ENCODE results near the gene PCYT2.

Gene PCYT2

GRCh38 chr17:81916234-81917001 is 5.2 kb upstream of the PCYT2 start:
- DNase-seq (ENCODE audit: low read depth, low spot score) = peak; percentile 75
- H3K27ac ChIP-seq = peak overlapping the region; percentile 77

- DNase-seq (ENCODE audit: low read depth, low spot score) = no peak
- no peak overlapping the region for H3K27ac ChIP-seq
Measured at GRCh38 chr17:81915331-81915730, 4.1 kb upstream of the PCYT2 start.

- no peak overlapping the region for H3K27ac ChIP-seq
- no peak for DNase-seq (ENCODE audit: low read depth, low spot score)
Measured at GRCh38 chr17:81914103-81914850, 3.1 kb upstream of the PCYT2 start.

GRCh38 chr17:81913394-81914102 is 2.3 kb upstream of the PCYT2 start:
- no peak for DNase-seq (ENCODE audit: low read depth, low spot score)
- H3K27ac ChIP-seq = no peak overlapping the region

GRCh38 chr17:81912441-81913309 is 1.5 kb upstream of the PCYT2 start:
- no peak for DNase-seq (ENCODE audit: low read depth, low spot score)
- H3K27ac ChIP-seq = no peak overlapping the region

- DNase-seq (ENCODE audit: low read depth, low spot score) = no peak
- H3K27ac ChIP-seq = no peak overlapping the region
Measured at GRCh38 chr17:81911969-81912368, 770 bp upstream of the PCYT2 start.

- peak overlapping the region; percentile 32 for H3K27ac ChIP-seq
Measured at GRCh38 chr17:81910840-81911276, 341 bp downstream of the PCYT2 start.

GRCh38 chr17:81909966-81910839 is 996 bp downstream of the PCYT2 start:
- peak overlapping the region; percentile 32 for H3K27ac ChIP-seq
- no peak for DNase-seq (ENCODE audit: low read depth, low spot score)

More at GRCh38 chr17:81910840-81911276, 341 bp downstream of the PCYT2 start:
- no peak for DNase-seq (ENCODE audit: low read depth, low spot score)

GRCh38 chr17:81909231-81909630 is 2.0 kb downstream of the PCYT2 start:
- H3K27ac ChIP-seq = no peak overlapping the region
- DNase-seq (ENCODE audit: low read depth, low spot score) = no peak

GRCh38 chr17:81908793-81909192 is 2.4 kb downstream of the PCYT2 start:
- no peak overlapping the region for H3K27ac ChIP-seq

GRCh38 chr17:81907219-81908145 is 3.7 kb downstream of the PCYT2 start:
- no peak overlapping the region for H3K27ac ChIP-seq

More at GRCh38 chr17:81908793-81909192, 2.4 kb downstream of the PCYT2 start:
- no peak for DNase-seq (ENCODE audit: low read depth, low spot score)

GRCh38 chr17:81906476-81907218 is 4.6 kb downstream of the PCYT2 start:
- H3K27ac ChIP-seq = no peak overlapping the region
- no peak for DNase-seq (ENCODE audit: low read depth, low spot score)

More at GRCh38 chr17:81907219-81908145, 3.7 kb downstream of the PCYT2 start:
- DNase-seq (ENCODE audit: low read depth, low spot score) = no peak

GRCh38 chr17:81905993-81906392 is 5.2 kb downstream of the PCYT2 start:
- DNase-seq (ENCODE audit: low read depth, low spot score) = no peak
- H3K27ac ChIP-seq = no peak overlapping the region

- no peak for DNase-seq (ENCODE audit: low read depth, low spot score)
- no peak overlapping the region for H3K27ac ChIP-seq
Measured at GRCh38 chr17:81905424-81905875, 5.7 kb downstream of the PCYT2 start.

- H3K27ac ChIP-seq = no peak overlapping the region
- DNase-seq (ENCODE audit: low read depth, low spot score) = no peak
Measured at GRCh38 chr17:81904600-81905423, 6.4 kb downstream of the PCYT2 start.

- no peak overlapping the region for H3K27ac ChIP-seq
- DNase-seq (ENCODE audit: low read depth, low spot score) = no peak
Measured at GRCh38 chr17:81903896-81904599, 7.2 kb downstream of the PCYT2 start.

Measured in epithelial cell of prostate (primary cell).